Endothelial cell of umbilical vein (primary cell): ENCODE results near the gene C1R.

ENCODE experiments used
- CTCF ChIP-seq, 2 donors: IDR thresholded peaks; 1 replicate in 1 of 2; 2 replicates in 1 of 2; pipeline ENCODE4 v1.5.1; 2011; ENCODE audit warnings: low read length in 2 of 2, mild to moderate bottlenecking in 2 of 2, moderate library complexity in 2 of 2, control low read depth in 1 of 2, inconsistent platforms in 1 of 2, low read depth in 1 of 2; ENCODE audit not compliant: insufficient read depth in 1 of 2; ENCODE audit errors: extremely low read depth in 1 of 2
- EZH2 ChIP-seq: IDR thresholded peaks from 2 replicates; pipeline ENCODE4 v1.6.1; 2012; ENCODE audit warnings: borderline replicate concordance, low read depth, mild to moderate bottlenecking, moderate library complexity, low read length, inconsistent platforms; ENCODE audit not compliant: severe bottlenecking
- JUN ChIP-seq: IDR thresholded peaks from 2 replicates; pipeline ENCODE4 v1.6.1; 2011; ENCODE audit warnings: borderline replicate concordance, low read depth; ENCODE audit not compliant: insufficient read length, insufficient read depth
- MAX ChIP-seq: IDR thresholded peaks from 2 replicates; pipeline ENCODE4 v1.6.1; 2011; ENCODE audit not compliant: insufficient read depth, insufficient read length
- POLR2A ChIP-seq: IDR thresholded peaks from 2 replicates; pipeline ENCODE4 v1.6.1; 2012; ENCODE audit warnings: low read depth, mild to moderate bottlenecking, control low read depth, low read length
- POLR2AphosphoS5 ChIP-seq: IDR thresholded peaks from 2 replicates; pipeline ENCODE4 v1.6.1; 2012; ENCODE audit warnings: low read depth, mild to moderate bottlenecking, control low read depth, low read length, moderate library complexity; ENCODE audit not compliant: insufficient read depth

GRCh38 chr12:7096006-7096932, 4.0 kb upstream of the C1R start:
- TF ChIP-seq CTCF (IDR thresholded peaks at IDR 0.05; ENCODE audit: extremely low read depth in 1 of 2, insufficient read depth in 1 of 2, low read depth in 1 of 2, low read length in 2 of 2) (no peak), POLR2AphosphoS5 (no peak), POLR2A (no peak), MAX (no peak), EZH2 (no peak), JUN (no peak)
